Muscle layer of duodenum (tissue), 2 donors: ENCODE data around the gene ADAP1.

ENCODE experiments used
- H3K27ac ChIP-seq: one replicate; pipeline ENCODE4 v1.7.0; 2013; ENCODE audit warnings: mild to moderate bottlenecking, low read length
- H3K27me3 ChIP-seq: one replicate; pipeline ENCODE4 v1.7.0; 2013; ENCODE audit warnings: low read depth, mild to moderate bottlenecking, control low read depth, low read length
- H3K36me3 ChIP-seq, 2 donors: one replicate each; pipeline ENCODE4 v1.7.0; 2013; ENCODE audit warnings: low read length in 2 of 2, control low read depth in 1 of 2, mild to moderate bottlenecking in 1 of 2; ENCODE audit not compliant: insufficient read depth in 2 of 2, control insufficient read depth in 1 of 2
- H3K4me1 ChIP-seq, 2 donors: one replicate each; pipeline ENCODE4 v1.7.0; 2013; ENCODE audit warnings: low read length in 2 of 2, mild to moderate bottlenecking in 2 of 2, control low read depth in 1 of 2, moderate library complexity in 1 of 2; ENCODE audit not compliant: insufficient read depth in 2 of 2, control insufficient read depth in 1 of 2
- H3K4me3 ChIP-seq, 2 donors: one replicate each; pipeline ENCODE4 v1.7.0; 2013; ENCODE audit warnings: low read length in 2 of 2, low read depth in 1 of 2, mild to moderate bottlenecking in 1 of 2
- H3K9me3 ChIP-seq, 2 donors: one replicate each; pipeline ENCODE4 v1.7.0; 2013; ENCODE audit warnings: low read length in 2 of 2, control low read depth in 1 of 2, mild to moderate bottlenecking in 1 of 2; ENCODE audit not compliant: control insufficient read depth in 1 of 2
- donor health status: healthy.

Gene ADAP1

DNA sequence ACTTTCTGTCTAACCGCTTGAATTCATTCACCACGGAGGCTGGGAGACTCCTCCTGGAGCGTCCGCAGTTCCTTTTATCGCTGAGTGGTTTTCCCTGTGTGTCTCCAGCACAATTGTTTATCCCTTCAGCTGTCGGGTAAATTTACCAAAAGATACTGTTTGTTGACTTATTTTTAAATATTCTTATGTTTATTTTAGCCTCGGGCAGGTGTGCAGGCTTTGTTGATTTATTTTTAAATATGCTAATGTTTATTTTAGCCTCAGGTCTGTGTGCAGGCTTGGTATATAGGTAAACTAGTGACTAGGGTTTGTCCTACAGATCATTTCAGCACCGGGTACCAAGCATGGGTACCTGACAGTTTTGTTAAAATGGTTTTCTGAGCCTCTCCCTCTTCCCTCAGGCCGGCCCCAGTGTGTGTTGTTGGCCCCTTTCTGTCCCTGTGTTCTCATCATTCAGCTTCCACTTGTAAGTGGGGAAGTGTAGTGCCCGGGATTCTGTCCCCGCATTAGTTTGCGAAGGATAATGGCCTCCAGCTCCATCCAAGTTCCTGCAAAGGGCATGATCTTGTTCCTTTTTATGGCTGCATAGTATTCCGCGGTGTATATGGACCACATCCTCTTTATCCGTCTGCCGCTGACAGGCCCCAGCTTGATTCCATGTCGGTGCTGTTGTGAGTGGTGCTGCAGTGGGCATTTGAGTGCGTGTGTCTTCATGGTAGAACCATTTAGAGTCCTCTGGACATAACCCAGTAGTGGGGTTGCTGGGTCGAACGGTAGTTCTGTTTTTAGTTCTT lies 72.8 kb downstream of the ADAP1 start:
- Histone ChIP-seq H3K36me3 (peaks cover 2 to 8% of the 10 kb centered on the region in 2 donors), H3K27me3 (no peaks in the 10 kb centered on the region), H3K4me3 (no peak overlapping the region), H3K27ac (no peak overlapping the region), H3K4me1 (peaks cover 0 to 56% of the 10 kb centered on the region in 2 donors), H3K9me3 (no peaks in the 10 kb centered on the region)

DNA sequence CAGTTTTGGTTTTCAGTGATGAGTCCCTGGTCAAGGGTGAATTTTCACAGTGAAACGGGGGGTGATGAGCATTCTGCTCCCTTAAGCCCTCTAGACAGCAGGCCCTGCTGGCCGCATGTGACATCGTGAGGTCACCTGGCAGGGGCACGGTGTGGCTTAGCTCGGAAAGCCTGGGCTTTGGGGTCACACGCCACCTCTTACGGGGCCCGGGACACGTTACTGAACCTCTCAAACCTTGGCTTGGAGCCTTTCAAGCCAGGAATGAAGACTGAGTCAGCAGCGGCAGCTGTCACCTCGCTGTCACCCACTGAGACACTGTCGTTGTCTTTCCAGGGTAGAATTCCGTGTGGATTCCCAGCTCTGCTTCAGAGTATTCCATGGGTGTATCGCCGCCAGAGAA lies 74.0 kb downstream of the ADAP1 start:
- H3K4me3 ChIP-seq = no peak overlapping the region
- no peak overlapping the region for H3K27ac ChIP-seq
- H3K4me1 ChIP-seq = peaks cover 0 to 56% of the 10 kb centered on the region in 2 donors
- no peaks in the 10 kb centered on the region for H3K36me3 ChIP-seq
- H3K27me3 ChIP-seq = no peaks in the 10 kb centered on the region
- H3K9me3 ChIP-seq = no peaks in the 10 kb centered on the region

- H3K4me1 ChIP-seq = peaks cover 0 to 56% of the 10 kb centered on the region in 2 donors
- H3K27me3 ChIP-seq = no peaks in the 10 kb centered on the region
- no peaks in the 10 kb centered on the region for H3K36me3 ChIP-seq
- no peaks in the 10 kb centered on the region for H3K9me3 ChIP-seq
- H3K27ac ChIP-seq = no peak overlapping the region
- H3K4me3 ChIP-seq = no peak overlapping the region
These were observed 74.8 kb downstream of the ADAP1 start for GRCh38 chr7:879706-880105.

DNA sequence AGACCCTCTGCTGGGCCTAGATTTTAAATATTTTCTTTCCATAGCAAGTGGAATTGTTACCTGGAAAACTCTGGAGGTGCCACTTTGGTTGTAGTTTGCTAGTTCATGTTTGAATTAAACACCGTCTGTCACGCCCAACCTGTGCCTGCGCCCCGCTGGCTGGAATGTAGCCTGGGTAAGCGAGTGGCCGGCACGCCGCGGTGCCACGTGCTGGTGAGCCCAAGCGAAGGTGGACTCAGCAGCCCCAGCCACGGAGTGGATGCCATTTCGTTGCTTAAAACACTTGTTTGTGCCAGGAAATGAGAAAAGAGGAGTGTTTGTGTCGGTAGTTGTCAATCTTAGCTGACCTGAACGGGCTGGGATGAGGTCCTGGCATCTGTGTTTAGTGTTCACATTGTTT lies 75.4 kb downstream of the ADAP1 start:
- Histone ChIP-seq H3K27ac (no peak overlapping the region), H3K9me3 (no peaks in the 10 kb centered on the region), H3K4me3 (no peak overlapping the region), H3K27me3 (no peaks in the 10 kb centered on the region), H3K36me3 (no peaks in the 10 kb centered on the region), H3K4me1 (peaks cover 0 to 55% of the 10 kb centered on the region in 2 donors)

- Histone ChIP-seq H3K36me3 (no peaks in the 10 kb centered on the region), H3K27ac (no peak overlapping the region), H3K4me1 (peaks cover 7 to 52% of the 10 kb centered on the region in 2 donors), H3K27me3 (no peaks in the 10 kb centered on the region), H3K9me3 (no peaks in the 10 kb centered on the region), H3K4me3 (peak overlapping the region; percentile 69 to 93)
These were observed 76.9 kb downstream of the ADAP1 start for GRCh38 chr7:877312-878232.

GRCh38 chr7:876972-877311 lies 77.5 kb downstream of the ADAP1 start:
- Histone ChIP-seq H3K4me3 (peak overlapping the region; percentile 69 to 93), H3K36me3 (peaks cover 6% of the 10 kb centered on the region in 2 donors), H3K27ac (no peak overlapping the region), H3K4me1 (peaks cover 7 to 51% of the 10 kb centered on the region in 2 donors), H3K27me3 (no peaks in the 10 kb centered on the region), H3K9me3 (no peaks in the 10 kb centered on the region)

GRCh38 chr7:876077-876971 lies 78.2 kb downstream of the ADAP1 start, which contains the start of gene GET4:
Gene GET4 (plus strand): TSS chr7:876554. CDS start chr7:876646, 92 bp downstream.
- Histone ChIP-seq H3K36me3 (peaks cover 8 to 11% of the 10 kb centered on the region in 2 donors), H3K4me3 (peak within 1 kb of the TSS; percentile 69 to 93), H3K27ac (no peak within 1 kb of the TSS), H3K4me1 (peaks cover 7 to 49% of the 10 kb centered on the region in 2 donors), H3K9me3 (no peaks in the 10 kb centered on the region), H3K27me3 (no peaks in the 10 kb centered on the region)

DNA sequence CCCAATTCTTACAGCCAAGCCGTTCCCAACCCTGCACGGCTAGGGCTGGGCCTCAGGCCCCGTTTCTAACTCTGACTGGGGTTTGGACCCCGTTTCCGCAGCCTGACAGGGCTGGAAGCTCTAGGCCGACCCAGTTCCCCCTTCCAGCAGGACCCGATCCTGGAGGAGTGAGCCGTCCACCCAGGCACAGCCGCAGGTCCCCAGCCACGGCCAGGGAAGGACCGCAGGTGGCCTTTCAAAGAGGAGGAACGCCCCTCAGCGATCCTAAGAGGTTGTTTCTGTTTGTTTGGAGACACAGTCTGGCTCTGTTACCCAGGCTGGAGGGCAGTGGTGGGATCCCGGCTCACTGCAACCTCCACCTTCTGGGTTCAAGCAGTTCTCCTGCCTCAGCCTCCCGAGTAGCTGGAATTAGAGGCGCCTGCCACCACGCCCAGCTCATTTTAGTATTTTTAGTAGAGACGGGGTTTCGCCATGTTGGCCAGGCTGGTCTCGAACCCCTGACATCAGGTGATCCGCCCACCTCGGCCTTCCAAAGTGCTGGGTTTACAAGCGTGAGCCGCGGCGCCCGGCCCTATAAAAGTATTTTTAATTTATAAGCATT lies 78.9 kb downstream of the ADAP1 start:
- H3K4me3 ChIP-seq = peak overlapping the region in 1 of 2 donors; percentile 43
- H3K27ac ChIP-seq = no peak overlapping the region
- H3K4me1 ChIP-seq = peaks cover 7 to 41% of the 10 kb centered on the region in 2 donors
- H3K9me3 ChIP-seq = no peaks in the 10 kb centered on the region
- H3K36me3 ChIP-seq = peaks cover 11% of the 10 kb centered on the region in 2 donors
- no peaks in the 10 kb centered on the region for H3K27me3 ChIP-seq

GRCh38 chr7:875051-875450 lies 79.4 kb downstream of the ADAP1 start:
- H3K4me1 ChIP-seq = peaks cover 7 to 39% of the 10 kb centered on the region in 2 donors
- no peaks in the 10 kb centered on the region for H3K9me3 ChIP-seq
- no peaks in the 10 kb centered on the region for H3K27me3 ChIP-seq
- peak overlapping the region; percentile 23 for H3K27ac ChIP-seq
- H3K36me3 ChIP-seq = peaks cover 11 to 14% of the 10 kb centered on the region in 2 donors
- no peak overlapping the region for H3K4me3 ChIP-seq

GRCh38 chr7:874031-874749 lies 80.3 kb downstream of the ADAP1 start:
- peaks cover 15 to 22% of the 10 kb centered on the region in 2 donors for H3K36me3 ChIP-seq
- peak overlapping the region in 1 of 2 donors; percentile 12 for H3K4me3 ChIP-seq
- no peaks in the 10 kb centered on the region for H3K9me3 ChIP-seq
- H3K4me1 ChIP-seq = peaks cover 7 to 33% of the 10 kb centered on the region in 2 donors
- peak overlapping the region; percentile 70 for H3K27ac ChIP-seq
- H3K27me3 ChIP-seq = no peaks in the 10 kb centered on the region
